ENCODE results near the gene PARP15. TPM values are rescaled to one million over a fixed set of nuclear protein-coding genes. Genes with fewer than 3 reads are reported as not detected.

The PARP15 gene
- 10 to 100 TPM; 49.1 to 52.8 TPM for total RNA-seq

- peak; percentile 64 for DNase-seq
- POLR2A ChIA-PET: interaction anchor here (0.5 to 5.0 kb wide), 9 partner anchors 9 to 161 kb away, joined by 3 to 56 read pairs (median 3); partner anchors contain the start of genes DTX3L, PARP14 and PARP9
- Mint-ChIP-seq H3K36me3 (peaks cover 36% of the 10 kb centered on the region), H3K4me1 (peaks cover 45% of the 10 kb centered on the region), H3K27me3 (no peaks in the 10 kb centered on the region), H3K9me3 (peaks cover 11% of the 10 kb centered on the region), H3K27ac (peak within 1 kb of the TSS; percentile 100), H3K4me3 (peak within 1 kb of the TSS; percentile 100)
- peak; percentile 72 for ATAC-seq (ENCODE audit: low read depth)
Measured at GRCh38 chr3:122577409-122578031, at the start of gene PARP15. Gene PARP15 (plus strand): TSS chr3:122577650. CDS start chr3:122577668, 18 bp downstream.

GRCh38 chr3:122530164-122530563 is 47.3 kb upstream of the PARP15 start:
- Mint-ChIP-seq H3K4me3 (no peak overlapping the region), H3K36me3 (peaks cover 47% of the 10 kb centered on the region), H3K27ac (no peak overlapping the region)

GRCh38 chr3:122533480-122533879 is 44.0 kb upstream of the PARP15 start:
- H3K36me3 Mint-ChIP-seq: peaks cover 54% of the 10 kb centered on the region
- no peaks in the 10 kb centered on the region for H3K9me3 Mint-ChIP-seq

More at GRCh38 chr3:122530164-122530563, 47.3 kb upstream of the PARP15 start:
- H3K9me3 Mint-ChIP-seq: no peaks in the 10 kb centered on the region
- no peak for ATAC-seq (ENCODE audit: low read depth)
- H3K4me1 Mint-ChIP-seq: peaks cover 13% of the 10 kb centered on the region
- no peaks in the 10 kb centered on the region for H3K27me3 Mint-ChIP-seq
- no peak for DNase-seq
- POLR2A ChIA-PET: no interaction called here

GRCh38 chr3:122533931-122534334 is 43.5 kb upstream of the PARP15 start:
- H3K4me1 Mint-ChIP-seq: peaks cover 23% of the 10 kb centered on the region

More at GRCh38 chr3:122533480-122533879, 44.0 kb upstream of the PARP15 start:
- Mint-ChIP-seq H3K27ac (no peak overlapping the region), H3K27me3 (no peaks in the 10 kb centered on the region), H3K4me3 (no peak overlapping the region), H3K4me1 (peaks cover 20% of the 10 kb centered on the region)
- no peak for ATAC-seq (ENCODE audit: low read depth)
- no peak for DNase-seq
- POLR2A ChIA-PET: interaction anchor here (1.0 kb wide), 1 partner anchor 19 kb away, joined by 4 read pairs; the partner anchor contains the start of gene KPNA1

GRCh38 chr3:122535964-122536631 is 41.4 kb upstream of the PARP15 start:
- Mint-ChIP-seq H3K27me3 (no peaks in the 10 kb centered on the region), H3K4me1 (peaks cover 32% of the 10 kb centered on the region), H3K27ac (no peak overlapping the region), H3K9me3 (no peaks in the 10 kb centered on the region), H3K36me3 (peaks cover 64% of the 10 kb centered on the region), H3K4me3 (no peak overlapping the region)
- POLR2A ChIA-PET: interaction anchor here (0.8 kb wide), 1 partner anchor 13 kb away, joined by 3 read pairs; no protein-coding TSS in a partner anchor
- DNase-seq: no peak
- no peak for ATAC-seq (ENCODE audit: low read depth)

More at GRCh38 chr3:122533931-122534334, 43.5 kb upstream of the PARP15 start:
- Mint-ChIP-seq H3K9me3 (no peaks in the 10 kb centered on the region), H3K27me3 (no peaks in the 10 kb centered on the region), H3K36me3 (peaks cover 55% of the 10 kb centered on the region), H3K4me3 (no peak overlapping the region), H3K27ac (peak overlapping the region; percentile 70)
- POLR2A ChIA-PET: interaction anchor here (0.6 to 1.0 kb wide), 2 partner anchors 15 to 19 kb away, joined by 4 to 5 read pairs; partner anchors contain the start of gene KPNA1
- ATAC-seq (ENCODE audit: low read depth) (peak; percentile 90), DNase-seq (no peak)

- Mint-ChIP-seq H3K4me3 (no peak overlapping the region), H3K4me1 (peaks cover 33% of the 10 kb centered on the region), H3K36me3 (peaks cover 64% of the 10 kb centered on the region), H3K27ac (no peak overlapping the region), H3K9me3 (no peaks in the 10 kb centered on the region), H3K27me3 (no peaks in the 10 kb centered on the region)
- DNase-seq: no peak
- POLR2A ChIA-PET: interaction anchor here (0.8 kb wide), 1 partner anchor 12 kb away, joined by 3 read pairs; no protein-coding TSS in a partner anchor
- ATAC-seq (ENCODE audit: low read depth): no peak
Measured at GRCh38 chr3:122536632-122537001, 40.8 kb upstream of the PARP15 start.

- Mint-ChIP-seq H3K27me3 (no peaks in the 10 kb centered on the region), H3K4me1 (peaks cover 26% of the 10 kb centered on the region), H3K4me3 (no peak overlapping the region), H3K27ac (peak overlapping the region; percentile 42), H3K36me3 (peaks cover 54% of the 10 kb centered on the region), H3K9me3 (no peaks in the 10 kb centered on the region)
- ATAC-seq (ENCODE audit: low read depth): no peak
- POLR2A ChIA-PET: no interaction called here
- no peak for DNase-seq
Measured at GRCh38 chr3:122538956-122539490, 38.4 kb upstream of the PARP15 start.

- no peak for ATAC-seq (ENCODE audit: low read depth)
- no peak overlapping the region for H3K27ac Mint-ChIP-seq
- H3K36me3 Mint-ChIP-seq: peaks cover 59% of the 10 kb centered on the region
- no peak overlapping the region for H3K4me3 Mint-ChIP-seq
- peaks cover 14% of the 10 kb centered on the region for H3K4me1 Mint-ChIP-seq
- POLR2A ChIA-PET: interaction anchor here (1.2 kb wide), 1 partner anchor 134 kb away, joined by 4 read pairs; the partner anchor contains the start of gene PARP14
- DNase-seq: no peak
- no peaks in the 10 kb centered on the region for H3K9me3 Mint-ChIP-seq
- no peaks in the 10 kb centered on the region for H3K27me3 Mint-ChIP-seq
Measured at GRCh38 chr3:122546151-122546550, 31.3 kb upstream of the PARP15 start.

GRCh38 chr3:122548076-122548475 is 29.4 kb upstream of the PARP15 start:
- peaks cover 63% of the 10 kb centered on the region for H3K36me3 Mint-ChIP-seq
- no peaks in the 10 kb centered on the region for H3K9me3 Mint-ChIP-seq
- no peak overlapping the region for H3K4me3 Mint-ChIP-seq
- no peaks in the 10 kb centered on the region for H3K27me3 Mint-ChIP-seq
- no peak for DNase-seq
- peaks cover 13% of the 10 kb centered on the region for H3K4me1 Mint-ChIP-seq
- no peak overlapping the region for H3K27ac Mint-ChIP-seq
- POLR2A ChIA-PET: interaction anchor here (0.6 to 1.3 kb wide), 4 partner anchors 10 to 16 kb away, joined by 3 to 4 read pairs (median 3); partner anchors contain the start of genes DTX3L and PARP9
- no peak for ATAC-seq (ENCODE audit: low read depth)

- peaks cover 64% of the 10 kb centered on the region for H3K36me3 Mint-ChIP-seq
- H3K27ac Mint-ChIP-seq: peak overlapping the region; percentile 43
- H3K9me3 Mint-ChIP-seq: no peaks in the 10 kb centered on the region
- no peak overlapping the region for H3K4me3 Mint-ChIP-seq
- no peaks in the 10 kb centered on the region for H3K27me3 Mint-ChIP-seq
- DNase-seq (no peak), ATAC-seq (ENCODE audit: low read depth) (no peak)
- POLR2A ChIA-PET: interaction anchor here (0.6 to 1.3 kb wide), 5 partner anchors 10 to 16 kb away, joined by 3 to 5 read pairs (median 3); partner anchors contain the start of genes DTX3L and PARP9
- H3K4me1 Mint-ChIP-seq: peaks cover 17% of the 10 kb centered on the region
Measured at GRCh38 chr3:122548619-122549018, 28.8 kb upstream of the PARP15 start.

GRCh38 chr3:122553171-122553570 is 24.3 kb upstream of the PARP15 start:
- POLR2A ChIA-PET: no interaction called here
- no peak overlapping the region for H3K4me3 Mint-ChIP-seq
- no peak for DNase-seq
- peaks cover 29% of the 10 kb centered on the region for H3K4me1 Mint-ChIP-seq
- no peak overlapping the region for H3K27ac Mint-ChIP-seq
- no peaks in the 10 kb centered on the region for H3K9me3 Mint-ChIP-seq
- ATAC-seq (ENCODE audit: low read depth): no peak
- H3K27me3 Mint-ChIP-seq: no peaks in the 10 kb centered on the region
- H3K36me3 Mint-ChIP-seq: peaks cover 64% of the 10 kb centered on the region

- no peak for ATAC-seq (ENCODE audit: low read depth)
- Mint-ChIP-seq H3K4me3 (no peak overlapping the region), H3K27ac (peak overlapping the region; percentile 22)
Measured at GRCh38 chr3:122555275-122556071, 22.0 kb upstream of the PARP15 start.

More at GRCh38 chr3:122555275-122556071, 22.0 kb upstream of the PARP15 start:
- H3K9me3 Mint-ChIP-seq: no peaks in the 10 kb centered on the region
- H3K4me1 Mint-ChIP-seq: peaks cover 28% of the 10 kb centered on the region
- POLR2A ChIA-PET: interaction anchor here (0.7 to 2.1 kb wide), 3 partner anchors 9 to 124 kb away, joined by 3 to 10 read pairs (median 5); partner anchors contain the start of genes DTX3L and PARP9
- peaks cover 58% of the 10 kb centered on the region for H3K36me3 Mint-ChIP-seq
- no peak for DNase-seq
- H3K27me3 Mint-ChIP-seq: no peaks in the 10 kb centered on the region

Measured in activated naive CD8-positive, alpha-beta T cell treated with anti-CD3 and anti-CD28 coated beads, Interleukin-2, amount 10 ng/mL, durations not matched to agents 7 days and 5 days (primary cell).